HG02840 (cell line): ENCODE results near the gene RBM14.
"Not testable (repeated sequence)": the region's sequence is repeated elsewhere in the genome, so short reads cannot be mapped to it uniquely, and the experiment has no call there.

ENCODE experiments used
- ATAC-seq: cut with Tn5 transposase; IDR thresholded peaks from one replicate; pipeline ENCODE4 v1.9.1; 2021; ENCODE audit warnings: mild to moderate bottlenecking, moderate library complexity, moderate number of reproducible peaks; ENCODE audit not compliant: unreplicated experiment, low FRiP score

RBM14 gene

DNA sequence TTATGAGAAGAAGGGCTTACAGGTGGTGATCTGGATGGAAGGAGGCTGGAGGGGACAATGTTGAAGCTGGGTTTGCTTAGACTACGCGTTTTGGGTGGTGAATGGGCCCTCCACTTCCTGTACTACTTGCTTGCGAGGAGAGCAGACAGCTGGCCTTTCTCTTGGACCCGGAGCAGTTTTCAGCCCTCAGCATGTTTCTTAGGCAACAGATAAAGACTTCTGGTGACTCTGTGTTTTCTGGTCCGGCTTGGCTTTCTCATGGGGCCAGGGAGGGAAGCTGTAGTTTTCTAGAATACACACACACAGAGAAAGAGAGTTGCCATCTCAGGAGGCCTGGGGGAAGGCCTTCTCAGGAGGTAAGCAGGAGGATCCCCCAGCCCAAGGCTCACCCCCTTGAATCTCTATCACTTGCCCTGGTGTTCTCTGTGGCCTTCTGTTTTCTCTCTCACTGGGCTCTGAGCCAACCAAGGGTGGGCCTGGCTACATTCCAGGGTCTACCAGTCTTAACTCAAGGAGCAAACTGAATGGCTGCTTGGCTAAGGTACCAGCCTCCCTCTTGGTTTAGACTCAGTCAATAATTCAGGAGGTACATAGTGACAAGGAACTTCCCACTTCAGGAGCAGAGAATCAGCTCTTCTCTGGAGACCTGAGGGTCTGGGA lies 21.1 kb upstream of the RBM14 start:
- ATAC-seq = no peak

DNA sequence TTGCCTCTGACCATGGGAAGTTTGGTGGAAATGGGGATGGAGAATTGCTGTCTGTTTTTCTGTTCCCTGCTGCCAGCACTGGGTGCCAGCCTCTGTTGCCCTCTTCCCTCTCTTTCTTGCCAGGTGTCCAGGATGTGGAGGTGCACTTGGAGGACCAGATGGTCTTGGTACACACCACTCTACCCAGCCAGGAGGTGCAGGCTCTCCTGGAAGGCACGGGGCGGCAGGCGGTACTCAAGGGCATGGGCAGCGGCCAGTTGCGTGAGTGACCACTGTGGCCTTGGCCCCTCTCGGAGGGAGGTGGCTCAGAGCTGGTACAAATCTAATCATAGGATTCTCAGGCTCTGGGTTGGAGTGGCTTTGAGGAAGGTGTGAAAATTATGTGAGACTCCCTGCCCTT lies 17.4 kb upstream of the RBM14 start:
- ATAC-seq = no peak

DNA sequence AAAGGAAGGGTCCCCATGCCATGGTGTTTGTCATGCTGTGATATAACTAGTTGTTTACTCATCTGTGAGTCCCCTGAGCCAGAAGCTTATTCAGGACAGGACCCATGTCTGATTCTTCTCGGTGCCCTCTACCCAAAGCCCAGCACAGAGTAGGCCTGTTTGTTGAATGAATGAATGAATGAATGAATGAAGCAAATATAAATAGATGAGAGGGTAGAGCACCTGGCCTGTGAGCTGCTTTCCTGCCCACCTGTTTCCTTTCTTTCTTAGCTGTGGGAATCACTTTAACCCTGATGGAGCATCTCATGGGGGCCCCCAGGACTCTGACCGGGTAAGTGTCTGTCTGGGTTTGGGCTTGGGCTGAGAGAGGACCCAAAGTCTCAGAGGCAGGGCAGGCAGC lies 16.2 kb upstream of the RBM14 start:
- ATAC-seq = no peak

DNA sequence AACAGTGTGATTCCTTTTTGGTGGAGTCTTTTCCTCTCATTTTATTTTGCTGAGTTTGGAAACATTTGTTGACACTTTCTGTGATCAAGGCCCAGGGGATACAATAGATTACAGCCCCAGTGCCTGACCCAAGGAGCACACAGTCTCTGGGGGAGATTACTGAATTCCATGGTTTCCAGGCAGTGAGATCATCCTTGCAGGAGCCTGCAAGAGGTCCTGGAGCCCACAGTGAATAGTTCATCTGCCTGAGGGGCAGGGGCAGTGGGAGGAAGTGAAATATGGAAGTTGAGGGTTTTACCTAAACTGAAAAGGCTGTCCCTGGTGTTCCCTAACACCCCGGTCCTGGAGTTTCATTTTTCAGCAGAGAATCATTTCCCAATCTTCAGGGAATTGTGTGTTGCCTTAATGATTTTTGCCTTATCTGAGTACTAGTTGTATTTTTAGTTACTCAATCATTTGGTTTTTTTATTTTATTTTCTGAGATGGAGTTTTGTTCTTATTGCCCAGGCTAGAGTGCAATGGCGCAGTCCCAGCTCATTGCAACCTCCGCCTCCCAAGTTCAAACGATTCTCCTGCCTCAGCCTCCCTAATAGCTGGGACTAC lies 15.7 kb upstream of the RBM14 start:
- ATAC-seq = no peak

DNA sequence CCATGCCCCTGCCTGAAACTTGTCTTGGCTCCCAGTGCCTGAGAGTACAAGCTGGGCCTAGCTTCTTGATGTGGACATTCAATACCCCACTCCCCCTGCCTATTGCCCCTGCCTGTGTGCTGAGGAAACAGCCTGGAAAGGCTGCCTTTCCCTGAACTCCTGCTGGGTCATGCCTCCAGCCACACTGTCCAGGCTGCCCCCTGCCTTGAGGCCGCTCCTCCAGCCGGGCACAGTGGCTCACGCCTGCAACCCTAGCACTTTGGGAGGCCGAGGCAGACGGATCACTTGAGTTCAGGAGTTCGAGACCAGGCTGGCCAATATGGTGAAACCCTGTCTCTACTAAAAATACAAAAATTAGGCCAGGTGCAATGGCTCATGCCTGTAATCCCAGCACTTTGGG lies 13.4 kb upstream of the RBM14 start:
- no peak for ATAC-seq

DNA sequence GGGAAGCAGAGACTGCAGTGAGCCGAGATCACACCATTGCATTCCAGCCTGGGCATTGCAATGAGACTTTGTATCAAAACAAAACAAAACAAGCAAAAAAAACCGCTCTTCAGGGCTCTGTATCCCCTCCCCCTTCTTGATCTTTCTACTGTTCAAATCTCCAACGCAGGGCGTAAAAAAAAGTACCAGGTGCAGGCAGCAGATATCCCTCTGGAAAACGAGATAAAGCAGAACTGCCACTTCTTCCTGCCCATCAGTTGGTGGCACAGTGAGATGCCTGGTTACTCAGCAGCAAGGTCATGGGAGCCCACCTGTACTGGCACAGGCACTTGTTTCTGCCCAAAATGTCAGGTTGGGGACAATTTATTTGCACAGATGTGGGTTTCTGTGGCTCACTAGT lies 12.3 kb upstream of the RBM14 start:
- no peak for ATAC-seq

DNA sequence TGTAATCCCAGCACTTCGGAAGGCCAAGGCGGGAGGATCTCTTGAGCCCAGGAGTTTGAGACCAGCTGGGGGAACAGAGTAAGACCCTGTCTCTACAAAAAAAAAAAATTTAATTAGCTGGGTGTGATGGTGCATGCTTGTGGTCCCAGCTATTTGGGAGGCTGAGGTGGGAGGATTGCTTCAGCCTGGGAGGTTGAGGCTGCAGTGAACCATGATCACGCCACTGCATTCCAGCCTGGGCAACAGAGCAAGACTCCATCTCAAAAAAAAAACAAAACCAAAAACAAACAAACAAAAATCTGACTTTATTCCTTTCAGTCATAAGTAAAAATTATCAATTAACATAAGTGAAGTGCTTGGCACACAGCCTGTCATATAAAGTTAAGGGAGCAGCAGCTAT lies 9.8 kb upstream of the RBM14 start:
- not testable (repeated sequence) for ATAC-seq

DNA sequence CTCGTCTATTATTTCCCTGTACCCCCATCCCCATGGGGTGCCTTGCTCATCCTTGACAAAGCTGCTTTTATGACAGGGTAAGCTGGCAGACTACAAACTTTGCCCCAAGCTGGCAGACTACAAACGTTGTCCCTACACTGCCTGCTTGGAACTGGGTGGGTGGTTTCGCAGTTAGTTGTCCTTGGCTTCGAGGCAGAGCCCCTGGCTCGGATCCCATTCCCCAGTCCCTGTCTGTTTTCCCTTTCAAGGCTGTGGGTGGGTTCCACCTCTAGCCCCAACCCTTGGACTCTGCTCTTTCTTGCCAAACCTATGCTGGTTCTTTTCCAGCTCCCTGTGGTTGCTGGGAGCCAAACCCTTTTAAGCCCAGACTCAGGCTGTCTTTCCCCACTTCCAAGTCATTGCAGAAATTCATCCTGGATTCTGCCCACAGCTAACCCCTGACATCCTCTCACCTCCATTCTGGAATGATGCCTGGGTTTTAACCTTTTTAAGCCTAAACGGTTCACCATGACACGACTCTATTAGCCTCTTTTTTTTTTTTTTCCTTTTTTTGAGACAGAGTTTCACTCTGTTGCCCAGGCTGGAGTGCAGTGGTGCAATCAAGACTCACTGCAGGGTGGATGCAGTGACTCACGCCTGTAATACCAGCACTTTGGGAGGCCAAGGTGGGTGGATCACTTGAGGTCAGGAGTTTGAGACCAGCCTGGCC lies 9.2 kb upstream of the RBM14 start:
- ATAC-seq = no peak

DNA sequence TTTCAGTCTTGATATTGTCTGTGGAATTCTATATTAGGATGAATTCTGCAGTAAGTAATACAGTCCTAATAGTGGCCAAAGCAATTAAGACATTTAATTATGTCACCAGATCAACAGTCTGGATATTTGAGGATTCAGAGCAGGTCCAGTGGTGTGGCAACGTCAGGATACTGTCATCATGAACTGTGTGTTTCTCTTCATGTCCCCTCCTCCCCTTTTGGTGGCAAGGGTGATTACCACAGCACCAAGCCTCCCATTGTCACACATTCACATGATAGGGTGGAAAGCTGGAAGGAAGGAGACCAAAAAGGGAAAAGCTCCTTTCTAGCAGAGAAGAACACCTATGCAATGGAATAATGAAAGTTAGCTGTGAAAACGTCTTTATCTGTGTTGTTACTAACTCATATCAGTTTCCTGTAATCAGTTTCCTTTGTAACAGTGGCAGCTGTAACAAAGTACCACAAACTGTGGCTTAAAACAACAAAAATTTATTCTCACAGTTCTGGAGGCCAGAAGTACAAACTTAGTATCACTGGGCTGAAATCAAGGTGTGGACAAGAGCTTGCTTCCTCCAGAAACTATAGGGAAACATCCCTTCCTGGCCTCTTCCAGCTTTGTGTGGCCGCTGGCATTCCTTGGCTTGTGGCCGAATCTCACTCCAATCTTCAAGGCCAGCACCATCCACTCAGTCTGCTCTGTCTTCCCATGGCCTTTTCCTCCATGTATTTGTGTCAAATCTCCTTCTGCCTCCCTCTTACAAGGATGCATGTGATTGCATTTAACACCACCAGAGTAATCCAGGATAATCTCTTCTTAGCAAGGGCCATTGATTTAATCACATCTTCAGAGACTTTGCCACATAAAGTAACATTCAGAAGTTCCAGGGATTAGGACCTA lies 6.5 kb upstream of the RBM14 start:
- ATAC-seq = no peak

DNA sequence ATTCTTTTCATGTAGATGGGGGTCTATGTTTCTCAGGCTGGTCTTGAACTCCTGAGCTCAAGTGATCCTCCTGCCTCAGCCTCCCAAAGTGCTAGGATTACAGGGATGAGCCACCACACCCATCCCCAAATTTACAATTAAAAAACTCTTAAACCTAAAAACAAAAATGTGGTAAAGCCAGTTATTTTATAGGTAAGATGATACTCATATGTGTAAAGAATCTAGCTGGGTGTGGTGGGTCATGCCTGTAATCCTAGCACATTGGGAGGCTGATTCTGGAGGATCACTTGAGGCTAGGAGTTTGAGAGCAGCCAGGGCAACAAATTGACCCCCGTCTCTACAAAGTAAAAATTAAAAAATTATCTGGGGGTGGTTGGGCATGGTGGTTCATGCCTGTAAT lies 4.0 kb upstream of the RBM14 start:
- ATAC-seq = no peak

DNA sequence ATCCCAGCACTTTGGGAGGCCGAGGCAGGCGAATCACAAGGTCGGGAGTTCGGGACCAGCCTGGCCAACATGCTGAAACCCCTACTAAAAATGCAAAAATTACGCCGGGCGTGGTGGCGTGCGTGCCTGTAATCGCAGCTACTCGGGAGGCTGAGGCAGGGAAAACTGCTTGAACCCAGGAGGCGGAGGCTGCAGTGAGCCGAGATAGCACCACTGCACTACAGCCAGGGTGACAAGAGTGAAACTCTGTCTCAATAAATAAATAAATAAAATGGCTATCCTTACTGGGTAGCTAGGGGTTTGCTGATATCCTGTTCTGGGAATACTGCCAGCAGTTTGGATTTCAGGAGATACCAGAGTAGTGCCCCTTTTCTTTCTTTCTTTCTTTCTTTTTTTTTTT lies 2.4 kb upstream of the RBM14 start:
- ATAC-seq = no peak

DNA sequence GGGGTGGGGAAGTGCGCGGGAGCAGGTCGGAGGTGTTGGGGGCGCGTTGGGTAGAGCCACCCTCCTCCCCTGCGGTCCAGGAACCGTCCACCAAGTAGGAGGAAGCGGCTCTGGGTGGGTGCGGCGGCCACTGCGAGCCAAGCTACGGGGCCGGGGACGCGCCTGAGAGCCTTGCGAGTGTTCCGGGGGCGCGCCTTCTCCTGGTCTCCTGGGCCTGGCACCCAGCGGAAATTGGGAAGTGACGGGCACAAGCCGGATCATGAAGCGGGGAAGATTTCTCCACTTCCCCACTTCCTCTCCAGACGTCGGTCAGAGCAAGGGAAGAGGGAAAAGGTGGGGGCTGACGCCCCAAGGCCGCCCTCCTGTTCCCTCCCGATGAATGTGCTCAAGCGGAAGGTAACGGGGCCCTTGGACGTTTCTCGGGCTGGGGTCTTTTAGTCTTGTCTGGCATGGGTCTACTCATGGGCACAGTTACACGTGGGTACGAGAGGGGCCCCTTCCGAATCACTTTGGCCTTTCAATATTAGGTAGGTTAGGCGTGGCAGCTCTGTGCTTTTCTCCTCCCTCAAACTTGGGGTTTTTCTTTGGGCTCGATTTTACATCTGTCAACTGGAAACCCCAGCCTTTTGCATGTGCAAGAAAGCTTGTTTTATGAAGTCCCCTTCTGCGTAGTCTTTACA lies 865 bp downstream of the RBM14 start:
- no peak for ATAC-seq

DNA sequence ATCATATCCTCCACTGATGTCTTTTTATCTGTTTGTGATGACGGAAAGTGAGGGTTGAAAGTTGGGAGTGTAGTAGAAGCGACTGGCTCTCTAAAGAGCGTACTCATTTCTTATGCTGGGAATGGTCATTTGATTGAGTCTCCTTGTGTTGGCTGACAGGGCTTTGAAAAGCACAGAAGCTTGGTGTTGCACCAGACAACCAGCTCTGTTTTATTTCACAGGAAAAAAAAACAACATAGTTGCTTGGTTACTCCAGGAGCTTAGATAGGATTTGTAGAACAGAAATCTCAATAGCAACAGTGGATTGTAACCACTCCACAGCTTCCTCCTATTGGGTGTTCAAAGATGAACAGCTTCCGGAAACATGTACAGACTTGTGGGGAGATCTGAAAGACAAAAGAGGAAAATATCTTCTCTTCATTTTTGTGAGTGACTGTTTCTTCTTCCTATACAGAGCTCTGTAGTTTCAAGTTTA lies 2.7 kb downstream of the RBM14 start:
- ATAC-seq = no peak

DNA sequence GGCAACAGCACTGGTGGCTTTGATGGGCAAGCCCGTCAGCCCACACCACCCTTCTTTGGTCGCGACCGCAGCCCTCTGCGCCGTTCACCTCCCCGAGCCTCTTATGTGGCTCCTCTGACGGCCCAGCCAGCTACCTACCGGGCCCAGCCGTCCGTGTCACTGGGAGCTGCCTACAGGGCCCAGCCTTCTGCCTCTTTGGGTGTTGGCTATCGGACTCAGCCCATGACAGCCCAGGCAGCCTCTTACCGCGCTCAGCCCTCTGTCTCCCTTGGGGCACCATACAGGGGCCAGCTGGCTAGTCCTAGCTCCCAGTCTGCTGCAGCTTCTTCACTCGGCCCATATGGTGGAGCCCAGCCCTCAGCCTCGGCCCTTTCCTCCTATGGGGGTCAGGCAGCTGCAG lies 8.0 kb downstream of the RBM14 start:
- no peak for ATAC-seq

DNA sequence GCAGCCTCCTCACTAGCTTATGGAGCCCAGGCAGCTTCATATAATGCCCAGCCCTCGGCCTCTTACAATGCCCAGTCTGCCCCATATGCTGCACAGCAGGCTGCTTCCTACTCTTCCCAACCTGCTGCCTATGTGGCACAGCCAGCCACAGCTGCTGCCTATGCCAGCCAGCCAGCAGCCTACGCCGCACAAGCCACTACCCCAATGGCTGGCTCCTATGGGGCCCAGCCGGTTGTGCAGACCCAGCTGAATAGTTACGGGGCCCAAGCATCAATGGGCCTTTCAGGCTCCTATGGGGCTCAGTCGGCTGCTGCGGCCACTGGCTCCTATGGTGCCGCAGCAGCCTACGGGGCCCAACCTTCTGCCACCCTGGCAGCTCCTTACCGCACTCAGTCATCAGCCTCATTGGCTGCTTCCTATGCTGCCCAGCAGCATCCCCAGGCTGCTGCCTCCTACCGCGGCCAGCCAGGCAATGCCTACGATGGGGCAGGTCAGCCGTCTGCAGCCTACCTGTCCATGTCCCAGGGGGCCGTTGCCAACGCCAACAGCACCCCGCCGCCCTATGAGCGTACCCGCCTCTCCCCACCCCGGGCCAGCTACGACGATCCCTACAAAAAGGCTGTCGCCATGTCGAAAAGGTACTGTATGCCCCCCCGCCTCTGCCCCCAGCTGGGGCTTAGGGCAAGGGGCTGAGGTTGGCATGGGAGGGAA lies 8.8 kb downstream of the RBM14 start:
- ATAC-seq = no peak

DNA sequence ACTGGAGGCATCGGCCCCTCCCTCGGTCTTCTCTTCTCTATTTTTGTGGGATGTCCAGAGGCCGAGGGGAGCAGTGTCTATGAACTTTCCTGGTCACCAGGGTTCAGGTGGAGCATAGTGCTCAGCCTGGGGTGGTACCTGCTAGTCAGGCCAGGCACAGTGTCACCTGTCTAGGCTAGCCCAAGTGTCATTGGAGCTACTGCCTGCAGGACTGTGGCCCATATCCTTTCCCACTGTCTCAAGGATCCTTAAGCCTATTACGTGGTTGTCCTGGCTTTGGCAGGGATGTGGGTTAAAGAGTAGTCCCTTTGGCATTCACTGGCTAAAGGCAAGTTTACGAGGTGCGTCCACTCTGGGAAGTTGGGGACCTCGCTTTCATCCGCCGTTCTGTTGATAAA lies 9.3 kb downstream of the RBM14 start:
- ATAC-seq = no peak

DNA sequence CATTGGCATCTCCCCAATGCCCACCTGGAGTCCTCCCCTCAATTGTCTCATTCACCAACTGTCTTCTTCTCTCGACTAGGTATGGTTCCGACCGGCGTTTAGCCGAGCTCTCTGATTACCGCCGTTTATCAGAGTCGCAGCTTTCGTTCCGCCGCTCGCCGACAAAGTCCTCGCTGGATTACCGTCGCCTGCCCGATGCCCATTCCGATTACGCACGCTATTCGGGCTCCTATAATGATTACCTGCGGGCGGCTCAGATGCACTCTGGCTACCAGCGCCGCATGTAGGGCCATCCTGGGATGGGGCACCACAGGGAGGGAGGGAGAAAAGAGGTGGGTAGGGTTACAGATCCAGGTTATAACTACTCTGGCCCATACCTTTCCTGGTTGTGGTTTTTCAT lies 10.0 kb downstream of the RBM14 start:
- ATAC-seq = no peak

DNA sequence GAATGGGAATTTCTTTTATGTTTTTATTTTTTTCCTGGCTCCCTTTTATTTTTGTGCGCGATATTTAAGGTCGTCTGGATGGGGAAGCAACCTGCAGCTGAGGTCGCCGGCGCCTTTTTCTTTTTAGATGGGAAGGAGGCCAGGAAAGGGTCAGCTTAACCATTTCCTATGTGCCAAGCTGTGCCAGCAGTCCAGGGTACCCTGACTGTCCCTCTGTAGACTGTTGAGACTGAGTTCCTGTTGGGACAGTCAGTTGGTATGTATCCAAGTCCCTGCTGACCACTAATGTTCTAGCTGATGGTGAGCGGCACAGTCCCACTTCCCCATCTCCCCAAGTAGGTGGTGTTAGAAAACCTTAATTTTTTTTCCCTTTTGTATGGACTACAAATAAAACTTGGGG lies 10.5 kb downstream of the RBM14 start:
- no peak for ATAC-seq

DNA sequence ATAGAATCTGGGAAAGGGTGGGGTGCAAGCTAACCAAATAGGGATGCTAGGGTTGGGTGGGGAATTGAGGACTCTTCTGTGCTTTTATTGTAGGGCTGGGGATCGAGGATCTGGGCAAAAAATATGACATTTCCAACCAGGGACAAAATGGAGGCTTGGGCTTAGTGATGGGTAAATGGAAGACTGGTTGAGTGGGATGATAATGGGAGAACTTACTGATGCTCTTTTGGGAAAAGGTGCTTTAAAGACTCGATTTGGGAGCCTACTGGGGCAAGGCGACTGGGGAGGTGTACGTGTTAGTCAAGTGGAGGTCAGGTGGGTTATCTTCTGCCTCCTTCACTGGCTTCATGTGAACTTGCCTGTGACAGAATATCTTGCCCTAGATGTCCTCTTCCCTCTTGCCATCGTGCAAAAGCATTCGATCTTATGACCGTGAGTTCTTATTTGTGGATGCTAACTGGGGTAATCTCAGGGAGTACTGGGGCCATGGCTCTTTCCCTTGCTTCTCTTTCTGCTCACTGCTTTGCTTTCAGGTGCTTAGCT lies 11.7 kb downstream of the RBM14 start:
- no peak for ATAC-seq

DNA sequence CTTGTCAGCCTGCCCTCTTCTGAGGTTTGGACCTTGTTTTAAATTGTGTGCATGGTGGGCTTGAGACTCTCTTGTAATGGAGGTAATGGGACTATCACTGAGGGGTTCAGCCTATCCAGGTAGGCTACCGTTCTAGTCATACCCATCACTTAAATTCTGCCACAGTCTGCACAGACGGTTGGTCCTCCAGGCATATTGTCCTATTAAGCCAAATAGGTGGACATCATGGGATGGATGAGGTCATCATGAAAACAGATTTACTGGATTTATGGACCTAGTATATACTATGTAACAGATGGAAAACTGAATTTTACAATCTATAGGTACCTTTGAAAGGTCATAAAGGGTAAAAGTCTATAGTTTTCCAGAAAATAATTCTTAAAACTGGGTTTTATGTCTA lies 12.9 kb downstream of the RBM14 start:
- ATAC-seq = no peak
